Breast epithelium (tissue), 3 donors: ENCODE data around the gene TSPAN11.

Experiments used
- CTCF ChIP-seq, 3 donors: fragments of 450-650 bp; IDR thresholded peaks; one replicate each; pipeline ENCODE4 v1.5.1; 2016 to 2017; ENCODE audit warnings: antibody characterized with exemption in 3 of 3, mild to moderate bottlenecking in 3 of 3, moderate library complexity in 3 of 3
- POLR2AphosphoS5 ChIP-seq, 3 donors: sonication (generic); formaldehyde crosslinking; IDR thresholded peaks; one replicate each; pipeline ENCODE4 v1.6.1; 2017; ENCODE audit warnings: antibody characterized with exemption in 3 of 3

- no peak for TF ChIP-seq CTCF (IDR thresholded peaks at IDR 0.05)
- no peak for TF ChIP-seq POLR2AphosphoS5 (IDR thresholded peaks at IDR 0.05)
Measured at GRCh38 chr12:30996255-30996654, 69.7 kb downstream of the TSPAN11 start.
